ENCODE results near the gene C9orf152.
"Not testable (repeated sequence)": the region's sequence is repeated elsewhere in the genome, so short reads cannot be mapped to it uniquely, and the experiment has no call there.

C9orf152 gene

GRCh38 chr9:110214090-110214489 is 6.1 kb upstream of the C9orf152 start:
- Histone ChIP-seq H3K27me3 (ENCODE audit: insufficient read depth, low read depth) (no peaks in the 10 kb centered on the region), H3K4me2 (no peak overlapping the region), H3K9ac (no peak overlapping the region), H3K4me3 (IDR thresholded peaks at IDR 0.05; ENCODE audit: insufficient read depth, low read depth, low read length) (no peak overlapping the region), H4K20me1 (ENCODE audit: insufficient read depth) (no peaks in the 10 kb centered on the region), H3K79me2 (ENCODE audit: insufficient read depth, low read depth) (no peaks in the 10 kb centered on the region), H3K4me1 (ENCODE audit: low read depth, poor library complexity, severe bottlenecking) (peaks cover 6% of the 10 kb centered on the region), H2AFZ (ENCODE audit: low read depth) (no peak overlapping the region), H3K36me3 (ENCODE audit: insufficient read depth) (no peaks in the 10 kb centered on the region), H3K27ac (no peak overlapping the region)
- TF ChIP-seq, protein P1, sequence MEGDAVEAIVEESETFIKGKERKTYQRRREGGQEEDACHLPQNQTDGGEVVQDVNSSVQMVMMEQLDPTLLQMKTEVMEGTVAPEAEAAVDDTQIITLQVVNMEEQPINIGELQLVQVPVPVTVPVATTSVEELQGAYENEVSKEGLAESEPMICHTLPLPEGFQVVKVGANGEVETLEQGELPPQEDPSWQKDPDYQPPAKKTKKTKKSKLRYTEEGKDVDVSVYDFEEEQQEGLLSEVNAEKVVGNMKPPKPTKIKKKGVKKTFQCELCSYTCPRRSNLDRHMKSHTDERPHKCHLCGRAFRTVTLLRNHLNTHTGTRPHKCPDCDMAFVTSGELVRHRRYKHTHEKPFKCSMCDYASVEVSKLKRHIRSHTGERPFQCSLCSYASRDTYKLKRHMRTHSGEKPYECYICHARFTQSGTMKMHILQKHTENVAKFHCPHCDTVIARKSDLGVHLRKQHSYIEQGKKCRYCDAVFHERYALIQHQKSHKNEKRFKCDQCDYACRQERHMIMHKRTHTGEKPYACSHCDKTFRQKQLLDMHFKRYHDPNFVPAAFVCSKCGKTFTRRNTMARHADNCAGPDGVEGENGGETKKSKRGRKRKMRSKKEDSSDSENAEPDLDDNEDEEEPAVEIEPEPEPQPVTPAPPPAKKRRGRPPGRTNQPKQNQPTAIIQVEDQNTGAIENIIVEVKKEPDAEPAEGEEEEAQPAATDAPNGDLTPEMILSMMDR (conservative IDR thresholded peaks at IDR 0.05; ENCODE audit: low read depth, low read length) = no peak

- Histone ChIP-seq H2AFZ (ENCODE audit: low read depth) (no peak overlapping the region), H3K27ac (no peak overlapping the region), H3K9ac (no peak overlapping the region), H4K20me1 (ENCODE audit: insufficient read depth) (no peaks in the 10 kb centered on the region), H3K27me3 (ENCODE audit: insufficient read depth, low read depth) (no peaks in the 10 kb centered on the region), H3K4me3 (IDR thresholded peaks at IDR 0.05; ENCODE audit: insufficient read depth, low read depth, low read length) (no peak overlapping the region), H3K36me3 (ENCODE audit: insufficient read depth) (no peaks in the 10 kb centered on the region), H3K4me1 (ENCODE audit: low read depth, poor library complexity, severe bottlenecking) (peaks cover 6% of the 10 kb centered on the region), H3K4me2 (no peak overlapping the region), H3K79me2 (ENCODE audit: insufficient read depth, low read depth) (no peaks in the 10 kb centered on the region)
- TF ChIP-seq, protein P1 (conservative IDR thresholded peaks at IDR 0.05; ENCODE audit: low read depth, low read length) = no peak
Observed at GRCh38 chr9:110213413-110214044, 5.6 kb upstream of the C9orf152 start.

GRCh38 chr9:110207071-110207641 is 803 bp downstream of the C9orf152 start:
- H3K4me2 ChIP-seq = no peak overlapping the region
- TF ChIP-seq, protein P1 (conservative IDR thresholded peaks at IDR 0.05; ENCODE audit: low read depth, low read length) = no peak
- no peaks in the 10 kb centered on the region for H4K20me1 ChIP-seq (ENCODE audit: insufficient read depth)
- H2AFZ ChIP-seq (ENCODE audit: low read depth) = no peak overlapping the region
- H3K27me3 ChIP-seq (ENCODE audit: insufficient read depth, low read depth) = no peaks in the 10 kb centered on the region
- no peaks in the 10 kb centered on the region for H3K36me3 ChIP-seq (ENCODE audit: insufficient read depth)
- H3K79me2 ChIP-seq (ENCODE audit: insufficient read depth, low read depth) = no peaks in the 10 kb centered on the region
- no peak overlapping the region for H3K27ac ChIP-seq
- no peak overlapping the region for H3K4me3 ChIP-seq (IDR thresholded peaks at IDR 0.05; ENCODE audit: insufficient read depth, low read depth, low read length)
- H3K9ac ChIP-seq = no peak overlapping the region
- H3K4me1 ChIP-seq (ENCODE audit: low read depth, poor library complexity, severe bottlenecking) = no peaks in the 10 kb centered on the region

- H3K4me2 ChIP-seq = no peak overlapping the region
- no peaks in the 10 kb centered on the region for H3K79me2 ChIP-seq (ENCODE audit: insufficient read depth, low read depth)
- TF ChIP-seq, protein P1 (conservative IDR thresholded peaks at IDR 0.05; ENCODE audit: low read depth, low read length) = no peak
- no peaks in the 10 kb centered on the region for H4K20me1 ChIP-seq (ENCODE audit: insufficient read depth)
- no peak overlapping the region for H2AFZ ChIP-seq (ENCODE audit: low read depth)
- H3K36me3 ChIP-seq (ENCODE audit: insufficient read depth) = no peaks in the 10 kb centered on the region
- H3K27ac ChIP-seq = no peak overlapping the region
- no peaks in the 10 kb centered on the region for H3K27me3 ChIP-seq (ENCODE audit: insufficient read depth, low read depth)
- H3K4me3 ChIP-seq (IDR thresholded peaks at IDR 0.05; ENCODE audit: insufficient read depth, low read depth, low read length) = no peak overlapping the region
- H3K4me1 ChIP-seq (ENCODE audit: low read depth, poor library complexity, severe bottlenecking) = no peaks in the 10 kb centered on the region
- no peak overlapping the region for H3K9ac ChIP-seq
Observed at GRCh38 chr9:110206389-110206788, 1.6 kb downstream of the C9orf152 start.

DNA sequence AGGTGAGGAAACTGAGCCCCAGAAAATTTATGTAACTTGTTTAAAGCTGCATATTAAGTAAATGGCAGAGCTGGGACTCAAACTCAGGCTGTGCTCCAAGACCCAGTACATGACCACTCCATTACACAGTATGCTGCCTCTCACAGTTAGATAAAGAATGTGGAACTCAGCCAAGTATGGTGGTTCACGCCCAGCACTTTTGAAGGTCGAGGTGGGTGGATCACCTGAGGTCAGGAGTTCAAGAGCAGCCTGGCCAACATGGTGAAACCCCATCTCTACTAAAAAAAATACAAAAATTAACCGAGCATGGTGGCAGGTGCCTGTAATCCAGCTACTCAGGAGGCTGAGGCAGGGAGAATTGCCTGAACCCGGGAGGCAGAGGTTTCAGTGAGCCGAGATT is 2.3 kb downstream of the C9orf152 start:
- H3K79me2 ChIP-seq (ENCODE audit: insufficient read depth, low read depth); H3K4me2 ChIP-seq; H3K4me1 ChIP-seq (ENCODE audit: low read depth, poor library complexity, severe bottlenecking); H3K27me3 ChIP-seq (ENCODE audit: insufficient read depth, low read depth); H3K9ac ChIP-seq; H3K27ac ChIP-seq; H3K36me3 ChIP-seq (ENCODE audit: insufficient read depth); H3K4me3 ChIP-seq (IDR thresholded peaks at IDR 0.05; ENCODE audit: insufficient read depth, low read depth, low read length); H4K20me1 ChIP-seq (ENCODE audit: insufficient read depth); H2AFZ ChIP-seq (ENCODE audit: low read depth): not testable (repeated sequence)
